B cell (primary cell): ENCODE results near the gene RAB25. TPM values are rescaled to one million over a fixed set of nuclear protein-coding genes. Genes with fewer than 3 reads are reported as not detected.
A peak's percentile ranks its signal among the peaks of the same experiment; 100 is the strongest.

Source experiments
- ATAC-seq: fragments of 200-7000 bp; cut with Tn5 transposase; one replicate; pipeline ENCODE4 v1.10.0; 2021; ENCODE audit warnings: low read depth, mild to moderate bottlenecking, moderate number of reproducible peaks, moderate library complexity
- CTCF ChIA-PET: fragments of 350-600 bp; sonication (Branson Sonifier 250); formaldehyde crosslinking; loops from one replicate; lab custom pipeline; 2021; ENCODE audit warnings: antibody characterized with exemption, inconsistent platforms; lab: Charles Lee
- POLR2A ChIA-PET: fragments of 350-600 bp; sonication (Branson Sonifier 250); formaldehyde crosslinking; loops from one replicate; lab custom pipeline; 2021; ENCODE audit warnings: antibody characterized with exemption; lab: Charles Lee
- DNase-seq: peaks from one replicate; pipeline ENCODE4 v3.0.0; 2013
- H2AFZ ChIP-seq: 2 replicates; pipeline ENCODE4 v1.6.1; 2012; ENCODE audit warnings: mild to moderate bottlenecking, low read depth, low read length; ENCODE audit not compliant: insufficient read depth, poor library complexity, severe bottlenecking
- H3K27ac ChIP-seq, 2 donors: 1 replicate in 1 of 2; 2 replicates in 1 of 2; pipeline ENCODE4 v1.5.1; 2012 to 2013; ENCODE audit warnings: low read length in 2 of 2, mild to moderate bottlenecking in 2 of 2, moderate library complexity in 1 of 2
- H3K27me3 ChIP-seq, 4 experiments: fragments of 200-600 bp in 1 of 4; sonication (generic) in 1 of 4; replicated peaks in 1 of 4; 1 replicate in 2 of 4; 2 replicates in 2 of 4; pipeline versions ENCODE4 v1.6.1 to v1.7.0; 2013 to 2016; ENCODE audit warnings: low read length in 3 of 4, mild to moderate bottlenecking in 2 of 4, mixed read lengths in 1 of 4, moderate library complexity in 1 of 4; ENCODE audit not compliant: insufficient read depth in 4 of 4, control insufficient read depth in 3 of 4; ENCODE audit errors: control extremely low read depth in 1 of 4
- H3K36me3 ChIP-seq, 2 experiments: replicated peaks in 1 of 2; 1 replicate in 1 of 2; 2 replicates in 1 of 2; pipeline versions ENCODE4 v1.6.1 to v1.7.1; 2013; ENCODE audit warnings: low read length in 1 of 2; ENCODE audit not compliant: insufficient read depth in 2 of 2, control insufficient read depth in 1 of 2; ENCODE audit errors: control extremely low read depth in 1 of 2, extremely low read depth in 1 of 2
- H3K4me1 ChIP-seq, 2 donors: fragments of 200-600 bp in 1 of 2; sonication (generic) in 1 of 2; 1 replicate in 1 of 2; 2 replicates in 1 of 2; pipeline versions ENCODE4 v1.5.1 to v1.6.1; 2013 to 2017; ENCODE audit warnings: low read length in 2 of 2; ENCODE audit not compliant: control insufficient read depth in 2 of 2, insufficient read depth in 2 of 2
- H3K4me2 ChIP-seq: replicated peaks from 2 replicates; pipeline ENCODE3; 2012; ENCODE audit warnings: mild to moderate bottlenecking, low read depth, low read length; ENCODE audit not compliant: poor library complexity, severe bottlenecking
- H3K4me3 ChIP-seq, 5 experiments: fragments of 200-600 bp in 1 of 5; sonication (generic) in 1 of 5; 1 replicate in 3 of 5; 2 replicates in 2 of 5; pipeline versions ENCODE4 v1.5.1 to v1.7.0; 2011 to 2016; ENCODE audit warnings: low read length in 4 of 5, mild to moderate bottlenecking in 4 of 5, low read depth in 2 of 5, control low read depth in 1 of 5, moderate library complexity in 1 of 5; ENCODE audit not compliant: insufficient read depth in 1 of 5; ENCODE audit errors: control extremely low read depth in 1 of 5, extremely low read depth in 1 of 5
- H3K79me2 ChIP-seq: fragments of 200-600 bp; sonication (generic); one replicate; pipeline ENCODE4 v1.6.0; 2016; ENCODE audit warnings: low read length; ENCODE audit not compliant: control insufficient read depth, insufficient read depth
- H3K9ac ChIP-seq: fragments of 200-600 bp; sonication (generic); 2 replicates; pipeline ENCODE4 v1.6.1; 2017; ENCODE audit warnings: mild to moderate bottlenecking, low read length, moderate library complexity
- H3K9me3 ChIP-seq, 3 donors: one replicate each; pipeline versions ENCODE4 v1.6.1 to v1.7.1; 2013; ENCODE audit warnings: low read length in 2 of 3; ENCODE audit not compliant: control insufficient read depth in 2 of 3, insufficient read depth in 1 of 3; ENCODE audit errors: control extremely low read depth in 1 of 3
- H4K20me1 ChIP-seq: 2 replicates; pipeline ENCODE4 v1.6.0; 2012; ENCODE audit warnings: mild to moderate bottlenecking, low read length; ENCODE audit not compliant: insufficient read depth, control insufficient read depth, poor library complexity, severe bottlenecking
- H3K27ac Mint-ChIP-seq: one replicate; pipeline ENCODE4 v1.8.0; 2021; ENCODE audit warnings: mixed read lengths
- H3K27me3 Mint-ChIP-seq: one replicate; pipeline ENCODE4 v1.8.0; 2021; ENCODE audit warnings: mixed read lengths
- H3K4me1 Mint-ChIP-seq: one replicate; pipeline ENCODE4 v1.8.0; 2021; ENCODE audit warnings: mixed read lengths
- H3K4me3 Mint-ChIP-seq: one replicate; pipeline ENCODE4 v1.8.0; 2021; ENCODE audit warnings: mixed read lengths
- H3K9me3 Mint-ChIP-seq: one replicate; pipeline ENCODE4 v1.8.0; 2022; ENCODE audit warnings: mixed read lengths; ENCODE audit not compliant: insufficient read depth
- EZH2 ChIP-seq: IDR thresholded peaks from 2 replicates; pipeline ENCODE4 v1.6.1; 2012; ENCODE audit warnings: borderline replicate concordance, low read depth, mild to moderate bottlenecking, moderate library complexity, low read length; ENCODE audit not compliant: insufficient read depth, poor library complexity, severe bottlenecking
- WGBS: methylation state at CpG from one replicate; pipeline ENCODE4 v1.1.5; 2013; ENCODE audit warnings: missing lambda C conversion rate; ENCODE audit not compliant: insufficient coverage; 5-methylcytosine and 5-hydroxymethylcytosine counted together
- intact Hi-C: fragments of 100-400 bp; cut with micrococcal nuclease; formaldehyde crosslinking; loops from one replicate; pipeline ENCODE4 v1.10.0; 2022
- polyA plus RNA-seq: library from polyadenylated mRNA; depleted of rRNA; stranded (reverse); fragments of >200 nt; gene quantifications from 2 replicates; pipeline ENCODE4 v1.2.3, GENCODE V29; 2012
- total RNA-seq, 2 donors: library from RNA; stranded (reverse); fragments of 120-200 nt in 1 of 2; gene quantifications; 1 replicate in 1 of 2; 2 replicates in 1 of 2; pipeline versions ENCODE4 v1.2.3 to v1.2.4, GENCODE V29; 2013 to 2022
- TF ChIP-seq, protein P1 (sequence below): fragments of 200-600 bp; IDR thresholded peaks from one replicate; pipeline ENCODE4 v1.8.0; 2022; ENCODE audit warnings: antibody characterized with exemption, mild to moderate bottlenecking

The RAB25 gene
- total and polyA plus RNA-seq, 2 donors (not counting 1 experiment from before 2014, with no cell fraction given), result 0.69 to 2.2 TPM

DNA sequence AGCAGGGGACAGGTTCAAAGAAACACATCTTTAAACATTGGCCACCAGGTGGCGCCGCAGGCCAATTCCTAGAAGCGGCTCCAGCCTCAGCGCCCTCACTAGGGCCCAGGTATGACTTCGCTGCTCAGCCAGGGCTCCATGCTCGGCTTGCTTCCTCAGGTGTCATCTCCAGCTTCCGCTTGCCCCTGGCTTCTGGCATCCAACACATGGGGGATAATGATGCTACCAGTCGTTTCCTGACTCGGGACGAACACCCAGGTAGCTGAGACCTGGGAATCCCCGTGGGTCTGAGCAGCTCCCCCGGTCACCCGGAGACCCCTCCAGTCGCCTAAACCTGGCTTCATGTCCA lies 29.9 kb downstream of the RAB25 start:
- H2AFZ ChIP-seq, result no peak overlapping the region
- H3K4me3 ChIP-seq, result no peak overlapping the region
- DNase-seq, result peak; percentile 91
- peaks cover 6% of the 10 kb centered on the region for H3K4me1 Mint-ChIP-seq
- H3K27ac Mint-ChIP-seq, result peak overlapping the region; percentile 74
- ATAC-seq, result peak; percentile 96
- H4K20me1 ChIP-seq, result no peaks in the 10 kb centered on the region
- peaks cover 0 to 21% (median 7%) of the 10 kb centered on the region in 4 experiments for H3K27me3 ChIP-seq
- H3K4me3 Mint-ChIP-seq, result no peak overlapping the region
- H3K36me3 ChIP-seq, result no peaks in the 10 kb centered on the region
- peaks cover 10% of the 10 kb centered on the region for H3K27me3 Mint-ChIP-seq
- no peak overlapping the region for H3K4me2 ChIP-seq
- no peak overlapping the region for H3K9ac ChIP-seq
- no peak for TF ChIP-seq EZH2
- TF ChIP-seq, protein P1, sequence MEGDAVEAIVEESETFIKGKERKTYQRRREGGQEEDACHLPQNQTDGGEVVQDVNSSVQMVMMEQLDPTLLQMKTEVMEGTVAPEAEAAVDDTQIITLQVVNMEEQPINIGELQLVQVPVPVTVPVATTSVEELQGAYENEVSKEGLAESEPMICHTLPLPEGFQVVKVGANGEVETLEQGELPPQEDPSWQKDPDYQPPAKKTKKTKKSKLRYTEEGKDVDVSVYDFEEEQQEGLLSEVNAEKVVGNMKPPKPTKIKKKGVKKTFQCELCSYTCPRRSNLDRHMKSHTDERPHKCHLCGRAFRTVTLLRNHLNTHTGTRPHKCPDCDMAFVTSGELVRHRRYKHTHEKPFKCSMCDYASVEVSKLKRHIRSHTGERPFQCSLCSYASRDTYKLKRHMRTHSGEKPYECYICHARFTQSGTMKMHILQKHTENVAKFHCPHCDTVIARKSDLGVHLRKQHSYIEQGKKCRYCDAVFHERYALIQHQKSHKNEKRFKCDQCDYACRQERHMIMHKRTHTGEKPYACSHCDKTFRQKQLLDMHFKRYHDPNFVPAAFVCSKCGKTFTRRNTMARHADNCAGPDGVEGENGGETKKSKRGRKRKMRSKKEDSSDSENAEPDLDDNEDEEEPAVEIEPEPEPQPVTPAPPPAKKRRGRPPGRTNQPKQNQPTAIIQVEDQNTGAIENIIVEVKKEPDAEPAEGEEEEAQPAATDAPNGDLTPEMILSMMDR, result peak; percentile 91
- ChIA-PET CTCF (interaction anchor here (0.7 to 23.7 kb wide), 13 partner anchors 8 to 228 kb away, joined by 3 to 970 read pairs (median 5); partner anchors contain the start of genes LMNA and MEX3A), POLR2A (no interaction called here)
- WGBS, result 44% methylated on average over 14 of the region's 14 CpGs
- H3K79me2 ChIP-seq, result no peaks in the 10 kb centered on the region
- intact Hi-C loops, result loop anchor here (1.0 kb wide), 2 partner anchors 39 to 134 kb away; no protein-coding TSS in a partner anchor
- H3K4me1 ChIP-seq, result peaks cover 9 to 11% of the 10 kb centered on the region in 2 donors
- H3K9me3 Mint-ChIP-seq, result no peaks in the 10 kb centered on the region
- H3K9me3 ChIP-seq, result no peaks in the 10 kb centered on the region
- H3K27ac ChIP-seq, result no peak overlapping the region

DNA sequence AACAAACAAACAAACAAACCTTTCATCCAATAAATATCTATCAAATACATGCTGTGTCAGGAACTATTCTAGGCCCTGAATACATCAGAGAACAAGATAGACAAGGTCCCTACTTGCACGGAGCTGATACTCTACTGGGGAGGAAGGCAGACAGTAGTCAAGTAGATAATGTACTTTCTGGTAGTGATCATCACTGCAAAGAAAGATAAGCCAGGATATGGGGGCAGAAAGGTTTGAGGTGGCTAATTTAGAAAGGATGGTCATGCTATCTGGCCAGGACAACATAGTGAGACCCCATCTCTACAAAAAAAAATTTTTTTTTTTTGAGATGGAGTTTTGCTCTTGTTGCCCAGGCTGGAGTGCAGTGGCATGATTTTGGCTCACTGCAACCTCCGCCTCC lies 30.6 kb downstream of the RAB25 start:
- peaks cover 4% of the 10 kb centered on the region for H3K27me3 Mint-ChIP-seq
- no peak for ATAC-seq

More for the DNA sequence above, 30.6 kb downstream of the RAB25 start:
- Histone ChIP-seq H2AFZ (no peak overlapping the region), H3K27me3 (peaks cover 0 to 14% (median 5%) of the 10 kb centered on the region in 4 experiments), H3K79me2 (no peaks in the 10 kb centered on the region), H4K20me1 (no peaks in the 10 kb centered on the region), H3K4me1 (peaks cover 16 to 19% of the 10 kb centered on the region in 2 donors), H3K4me2 (no peak overlapping the region), H3K9ac (no peak overlapping the region), H3K27ac (no peak overlapping the region), H3K4me3 (no peak overlapping the region), H3K36me3 (no peaks in the 10 kb centered on the region), H3K9me3 (no peaks in the 10 kb centered on the region)
- no peak for DNase-seq
- TF ChIP-seq, protein P1, result no peak
- TF ChIP-seq EZH2, result no peak
- Mint-ChIP-seq H3K9me3 (no peaks in the 10 kb centered on the region), H3K4me3 (no peak overlapping the region), H3K27ac (no peak overlapping the region), H3K4me1 (peaks cover 14% of the 10 kb centered on the region)
- no CpG with 5 or more reads among the region's 2 CpGs for WGBS
- POLR2A ChIA-PET, result interaction anchor here (2.2 kb wide), 1 partner anchor 36 kb away, joined by 5 read pairs; no protein-coding TSS in a partner anchor
- intact Hi-C loops, result no loop called here
- CTCF ChIA-PET, result interaction anchor here (0.9 to 23.7 kb wide), 9 partner anchors 9 to 133 kb away, joined by 3 to 970 read pairs (median 6); partner anchors contain the start of genes LMNA and MEX3A
